ENCODE measurements around the gene APBA1.

GRCh38 chr9:69535286-69535832 is 136.8 kb downstream of the APBA1 start:
- TF ChIP-seq EZH2phosphoT487 (IDR thresholded peaks at IDR 0.05) (no peak), EZH2 (IDR thresholded peaks at IDR 0.05) (no peak), CTCF (IDR thresholded peaks at IDR 0.05) (no peak)

Data from neural progenitor cell (in vitro differentiated cells).